Mesendoderm (in vitro differentiated cells): ENCODE results near the gene PLCD1.

ENCODE experiments used
- DNase-seq: peaks from one replicate; pipeline ENCODE4 v3.0.0; 2013
- H2AK5ac ChIP-seq: 2 replicates; pipeline ENCODE4 v1.6.1; 2013; ENCODE audit warnings: low read length, inconsistent platforms
- H2BK120ac ChIP-seq: 2 replicates; pipeline ENCODE4 v1.6.1; 2013; ENCODE audit warnings: low read depth, mild to moderate bottlenecking, low read length, moderate library complexity, mixed read lengths
- H2BK15ac ChIP-seq: replicated peaks from 2 replicates; pipeline ENCODE4 v1.6.1; 2013; ENCODE audit warnings: low read depth, mild to moderate bottlenecking, moderate library complexity
- H2BK5ac ChIP-seq: 2 replicates; pipeline ENCODE4 v1.6.1; 2013; ENCODE audit warnings: low read length, inconsistent platforms
- H3K18ac ChIP-seq: 2 replicates; pipeline ENCODE4 v1.6.1; 2013; ENCODE audit warnings: mild to moderate bottlenecking, low read length, mixed read lengths
- H3K23ac ChIP-seq: one replicate; pipeline ENCODE4 v1.6.1; 2013; ENCODE audit warnings: low read length
- H3K27ac ChIP-seq: 2 replicates; pipeline ENCODE4 v1.5.1; 2013; ENCODE audit warnings: low read depth, mild to moderate bottlenecking, inconsistent platforms, low read length, moderate library complexity
- H3K27me3 ChIP-seq: 2 replicates; pipeline ENCODE4 v1.6.1; 2013; ENCODE audit warnings: low read length, control low read depth, mild to moderate bottlenecking, inconsistent platforms; ENCODE audit not compliant: insufficient read depth, poor library complexity
- H3K36me3 ChIP-seq: 2 replicates; pipeline ENCODE4 v1.6.1; 2013; ENCODE audit warnings: low read length, inconsistent platforms; ENCODE audit not compliant: control insufficient read depth, insufficient read depth
- H3K4ac ChIP-seq: one replicate; pipeline ENCODE4 v1.6.1; 2013; ENCODE audit warnings: low read depth, mild to moderate bottlenecking, low read length, moderate library complexity
- H3K4me1 ChIP-seq: 2 replicates; pipeline ENCODE4 v1.6.1; 2013; ENCODE audit warnings: low read depth, low read length, inconsistent platforms; ENCODE audit not compliant: control insufficient read depth
- H3K4me2 ChIP-seq: 2 replicates; pipeline ENCODE4 v1.6.1; 2013; ENCODE audit warnings: low read length
- H3K4me3 ChIP-seq: 2 replicates; pipeline ENCODE4 v1.5.1; 2013; ENCODE audit warnings: mild to moderate bottlenecking, low read length
- H3K56ac ChIP-seq: one replicate; pipeline ENCODE4 v1.6.1; 2013; ENCODE audit warnings: low read length
- H3K79me1 ChIP-seq: 2 replicates; pipeline ENCODE4 v1.6.1; 2013; ENCODE audit warnings: low read length, inconsistent platforms
- H3K79me2 ChIP-seq: 2 replicates; pipeline ENCODE4 v1.6.1; 2013; ENCODE audit warnings: mild to moderate bottlenecking, low read length; ENCODE audit not compliant: control insufficient read depth, insufficient read depth
- H3K9ac ChIP-seq: 2 replicates; pipeline ENCODE4 v1.6.1; 2013; ENCODE audit warnings: low read length, inconsistent platforms
- H4K5ac ChIP-seq: one replicate; pipeline ENCODE4 v1.6.1; 2013; ENCODE audit warnings: low read length
- H4K8ac ChIP-seq: one replicate; pipeline ENCODE4 v1.6.1; 2013; ENCODE audit warnings: low read depth, mild to moderate bottlenecking, control low read depth, low read length, moderate library complexity
- WGBS: extraction: QIAGEN DNeasy Blood & Tissue Kit; methylation state at CpG from one replicate; pipeline ENCODE4 v1.1.7; 2013; ENCODE audit warnings: low lambda C conversion rate, missing lambda C conversion rate; ENCODE audit not compliant: insufficient coverage; ENCODE audit errors: extremely low coverage; 5-methylcytosine and 5-hydroxymethylcytosine counted together

PLCD1 gene

DNA sequence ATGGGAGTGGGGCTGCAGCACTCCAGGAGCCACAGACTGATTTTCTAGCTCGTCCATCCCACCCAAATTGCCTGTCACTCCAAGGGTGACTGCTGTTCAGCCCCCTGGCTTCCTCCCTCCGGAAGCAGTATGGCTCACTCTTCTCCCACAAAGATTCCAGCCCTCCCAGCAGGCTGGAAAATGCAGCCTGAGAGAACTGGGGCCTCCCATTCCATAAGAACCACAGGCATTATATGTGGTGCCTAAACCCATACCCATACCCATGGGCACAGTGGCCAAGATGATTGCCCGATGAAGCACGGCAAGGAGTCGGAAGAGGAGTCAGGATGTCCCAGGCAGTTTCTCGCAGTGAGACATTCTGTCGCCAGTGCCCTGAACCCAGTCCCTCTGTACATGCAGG, 44.8 kb downstream of the PLCD1 start:
- WGBS: no CpG with 5 or more reads among the region's 7 CpGs
- Histone ChIP-seq H3K27me3 (no peaks in the 10 kb centered on the region), H3K79me1 (no peaks in the 10 kb centered on the region), H2BK15ac (no peak overlapping the region), H3K23ac (no peak overlapping the region), H2AK5ac (no peak overlapping the region), H3K56ac (no peak overlapping the region), H3K79me2 (no peaks in the 10 kb centered on the region), H3K36me3 (no peaks in the 10 kb centered on the region), H4K8ac (no peak overlapping the region), H3K27ac (no peak overlapping the region), H2BK5ac (no peak overlapping the region), H3K18ac (no peak overlapping the region), H4K5ac (no peak overlapping the region), H2BK120ac (no peak overlapping the region), H3K4me3 (no peak overlapping the region), H3K4me1 (no peaks in the 10 kb centered on the region), H3K4ac (no peak overlapping the region), H3K4me2 (no peak overlapping the region), H3K9ac (no peak overlapping the region)
- no peak for DNase-seq

DNA sequence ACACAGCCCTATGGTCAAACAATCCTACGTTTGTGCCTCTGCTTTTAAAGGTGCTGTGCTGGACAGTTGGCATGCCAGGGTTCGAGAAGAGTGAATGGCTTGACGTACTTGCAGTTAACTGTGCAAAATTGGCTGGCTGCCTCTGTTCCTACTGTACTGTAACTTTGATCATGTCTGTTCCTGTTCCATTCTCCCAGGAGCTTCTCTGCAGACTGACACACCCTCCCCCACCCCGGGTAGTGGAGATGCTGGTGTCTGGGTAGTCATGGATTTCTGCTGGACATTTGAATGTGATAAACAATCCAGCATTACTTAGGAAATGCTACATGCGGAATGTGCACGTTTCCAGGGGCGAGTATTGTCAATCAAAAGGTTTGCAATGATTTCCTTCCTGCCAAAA, 45.4 kb downstream of the PLCD1 start:
- no peak overlapping the region for H2BK120ac ChIP-seq
- H4K8ac ChIP-seq: no peak overlapping the region
- WGBS: no CpG with 5 or more reads among the region's 7 CpGs
- no peak overlapping the region for H2BK15ac ChIP-seq
- no peak for DNase-seq
- no peaks in the 10 kb centered on the region for H3K27me3 ChIP-seq
- H3K79me2 ChIP-seq: no peaks in the 10 kb centered on the region
- H3K4me3 ChIP-seq: no peak overlapping the region
- no peaks in the 10 kb centered on the region for H3K4me1 ChIP-seq
- H3K36me3 ChIP-seq: no peaks in the 10 kb centered on the region
- no peak overlapping the region for H3K27ac ChIP-seq
- no peak overlapping the region for H2AK5ac ChIP-seq
- H2BK5ac ChIP-seq: no peak overlapping the region
- no peak overlapping the region for H3K56ac ChIP-seq
- no peaks in the 10 kb centered on the region for H3K79me1 ChIP-seq
- H3K4ac ChIP-seq: no peak overlapping the region
- H4K5ac ChIP-seq: no peak overlapping the region
- H3K18ac ChIP-seq: no peak overlapping the region
- no peak overlapping the region for H3K23ac ChIP-seq
- H3K9ac ChIP-seq: no peak overlapping the region
- H3K4me2 ChIP-seq: no peak overlapping the region

DNA sequence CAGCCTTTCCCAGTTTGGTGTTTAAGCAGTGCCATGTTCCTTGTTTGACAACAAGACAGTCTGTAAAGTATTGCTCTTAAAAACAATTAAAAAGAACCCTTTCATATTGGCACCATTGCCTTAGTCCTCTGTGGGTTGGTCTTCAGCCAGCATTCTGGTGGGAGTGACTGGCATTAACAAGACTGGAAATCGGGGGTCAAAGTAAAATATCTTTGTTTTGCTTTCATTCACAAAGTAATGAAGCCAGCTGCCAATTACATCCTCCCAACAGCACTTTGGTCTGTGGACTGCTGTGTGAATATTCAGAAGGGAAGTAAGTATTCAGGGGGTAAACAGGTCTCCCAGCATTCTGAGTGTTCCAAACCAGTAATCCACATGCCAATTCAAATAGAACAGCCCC, 47.1 kb downstream of the PLCD1 start:
- Histone ChIP-seq H3K4me2 (no peak overlapping the region), H3K23ac (no peak overlapping the region), H3K79me1 (no peaks in the 10 kb centered on the region), H2BK120ac (no peak overlapping the region), H3K4me1 (no peaks in the 10 kb centered on the region), H3K18ac (no peak overlapping the region), H3K56ac (no peak overlapping the region), H2AK5ac (no peak overlapping the region), H2BK5ac (no peak overlapping the region), H4K8ac (no peak overlapping the region), H3K4me3 (no peak overlapping the region), H3K27me3 (no peaks in the 10 kb centered on the region), H3K79me2 (no peaks in the 10 kb centered on the region), H3K36me3 (no peaks in the 10 kb centered on the region), H2BK15ac (no peak overlapping the region), H3K27ac (no peak overlapping the region), H3K4ac (no peak overlapping the region), H3K9ac (no peak overlapping the region), H4K5ac (no peak overlapping the region)
- WGBS: no CpG with 5 or more reads among the region's 1 CpG
- no peak for DNase-seq

GRCh38 chr3:37981348-37981664, 48.1 kb downstream of the PLCD1 start:
- Histone ChIP-seq H3K79me2 (no peaks in the 10 kb centered on the region), H3K4ac (no peak overlapping the region), H3K4me2 (no peak overlapping the region), H3K27ac (no peak overlapping the region), H4K8ac (no peak overlapping the region), H2BK5ac (no peak overlapping the region), H3K18ac (no peak overlapping the region), H3K36me3 (no peaks in the 10 kb centered on the region), H3K27me3 (no peaks in the 10 kb centered on the region), H3K4me1 (no peaks in the 10 kb centered on the region), H2AK5ac (no peak overlapping the region), H3K23ac (no peak overlapping the region), H3K56ac (no peak overlapping the region), H3K79me1 (no peaks in the 10 kb centered on the region), H3K9ac (no peak overlapping the region), H2BK15ac (no peak overlapping the region), H2BK120ac (no peak overlapping the region), H3K4me3 (no peak overlapping the region), H4K5ac (no peak overlapping the region)
- no CpG with 5 or more reads among the region's 2 CpGs for WGBS
- DNase-seq: no peak

DNA sequence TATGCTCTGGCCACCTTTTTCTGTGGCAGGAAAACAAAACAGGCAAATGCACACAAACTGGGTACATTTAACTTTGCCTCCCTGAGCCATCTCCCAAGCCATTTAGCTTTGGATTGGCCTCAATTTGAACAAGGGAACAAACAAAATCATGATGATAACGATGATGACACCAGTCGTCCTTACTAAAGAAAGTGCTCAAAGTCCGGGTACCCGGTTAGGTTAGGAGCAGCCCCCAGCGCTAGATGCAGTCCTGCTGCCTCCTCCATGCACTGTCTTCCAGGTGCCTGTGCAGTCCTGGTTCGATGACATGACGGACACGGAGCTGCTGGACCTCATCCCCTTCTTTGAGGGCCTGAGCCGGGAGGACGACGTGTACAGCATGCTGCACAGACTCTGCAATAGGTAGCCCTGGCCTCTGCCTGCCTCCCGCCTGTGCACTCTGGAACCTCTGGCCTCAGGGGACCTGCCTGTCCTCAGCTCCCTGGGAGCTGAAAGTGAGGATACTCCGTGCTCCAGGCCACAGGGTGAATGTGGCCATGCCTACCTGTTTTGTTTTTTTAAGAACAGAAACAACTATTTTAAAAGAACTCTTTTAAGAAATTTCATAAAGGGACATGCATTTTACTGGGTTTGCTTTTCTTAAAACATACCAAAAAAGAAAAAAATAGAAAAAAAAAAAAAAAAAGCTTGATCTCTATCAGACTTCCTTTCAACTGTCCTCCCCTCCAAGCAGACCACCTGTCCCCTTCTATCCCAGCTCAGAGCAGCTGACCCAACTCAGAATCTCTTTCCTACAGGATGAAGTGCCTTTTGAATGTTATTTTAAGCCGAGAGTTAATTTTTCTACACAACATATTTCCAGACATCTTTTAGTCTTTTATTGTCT, 48.7 kb downstream of the PLCD1 start:
- Histone ChIP-seq H3K56ac (no peak overlapping the region), H4K5ac (no peak overlapping the region), H3K4me2 (no peak overlapping the region), H3K27ac (no peak overlapping the region), H2BK120ac (no peak overlapping the region), H3K9ac (no peak overlapping the region), H3K18ac (no peak overlapping the region), H3K4me3 (no peak overlapping the region), H2AK5ac (no peak overlapping the region), H2BK5ac (no peak overlapping the region), H2BK15ac (no peak overlapping the region), H3K4ac (no peak overlapping the region), H3K79me2 (no peaks in the 10 kb centered on the region), H3K27me3 (no peaks in the 10 kb centered on the region), H3K23ac (no peak overlapping the region), H4K8ac (no peak overlapping the region), H3K79me1 (no peaks in the 10 kb centered on the region), H3K4me1 (no peaks in the 10 kb centered on the region), H3K36me3 (no peaks in the 10 kb centered on the region)
- WGBS: no CpG with 5 or more reads among the region's 14 CpGs
- DNase-seq: no peak
